ENCODE measurements around the gene CDK13.

Gene CDK13

DNA sequence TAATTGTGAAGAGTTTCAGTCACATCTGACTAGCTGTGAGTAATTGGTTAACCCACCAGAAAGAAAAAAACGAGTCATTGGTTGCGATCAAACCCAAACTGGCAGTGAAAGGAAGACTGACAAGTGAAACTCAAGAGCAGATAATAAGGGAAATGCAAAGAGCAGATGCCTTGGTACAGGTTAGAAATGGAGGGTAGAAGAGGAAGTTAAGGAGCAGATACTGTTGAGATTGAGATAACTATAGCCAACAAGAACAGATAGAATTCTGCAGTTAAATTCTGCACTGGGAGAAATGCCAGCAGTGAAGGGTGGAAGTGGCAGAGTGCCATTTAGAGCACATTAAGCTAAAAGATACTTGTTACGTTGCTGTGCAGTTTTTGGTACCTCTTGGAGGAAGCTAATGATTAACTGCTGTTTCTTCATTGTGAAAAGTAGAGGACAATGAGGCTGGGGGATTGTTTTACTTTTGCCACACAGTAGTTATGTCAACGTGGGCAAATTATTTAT lies 65.8 kb downstream of the CDK13 start:
- DNase-seq: no peak

DNA sequence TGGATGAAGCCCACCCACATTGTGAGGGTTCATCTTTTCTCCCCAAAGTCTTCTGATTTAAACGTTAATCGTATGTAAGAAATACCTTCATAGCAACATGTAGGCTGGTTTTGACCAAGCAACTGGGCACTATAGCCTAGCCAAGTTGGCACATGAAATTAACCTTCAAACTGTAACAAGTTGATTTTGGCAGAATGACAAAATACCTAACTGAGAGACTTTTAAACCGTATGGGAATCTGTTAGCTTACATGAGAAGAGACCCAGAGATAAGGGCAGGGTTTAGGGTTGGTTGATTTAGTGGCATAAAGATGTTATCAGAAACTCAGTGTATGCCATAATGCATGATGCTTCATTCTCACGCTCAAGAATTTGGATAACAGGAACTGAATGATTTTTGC lies 69.5 kb downstream of the CDK13 start:
- DNase-seq: no peak

DNA sequence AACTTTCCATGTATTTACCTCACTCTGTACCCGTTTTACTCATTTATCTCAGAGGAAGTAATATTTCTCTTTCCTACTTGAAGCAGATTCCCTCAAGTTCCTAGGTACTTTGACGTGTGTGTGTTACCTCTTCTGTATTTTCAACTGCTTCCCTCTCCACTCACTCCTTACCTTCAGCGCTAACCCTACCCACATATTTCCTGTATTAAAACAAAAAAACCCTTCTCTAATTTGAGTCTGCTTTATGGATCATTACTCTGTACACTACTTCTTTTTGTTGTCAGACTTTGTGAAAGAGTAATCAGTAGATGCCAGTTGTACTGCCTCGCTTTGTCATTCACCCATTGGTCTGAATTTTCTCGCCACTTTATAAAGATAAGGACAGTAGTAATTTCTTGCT lies 74.0 kb downstream of the CDK13 start:
- no peak for DNase-seq

DNA sequence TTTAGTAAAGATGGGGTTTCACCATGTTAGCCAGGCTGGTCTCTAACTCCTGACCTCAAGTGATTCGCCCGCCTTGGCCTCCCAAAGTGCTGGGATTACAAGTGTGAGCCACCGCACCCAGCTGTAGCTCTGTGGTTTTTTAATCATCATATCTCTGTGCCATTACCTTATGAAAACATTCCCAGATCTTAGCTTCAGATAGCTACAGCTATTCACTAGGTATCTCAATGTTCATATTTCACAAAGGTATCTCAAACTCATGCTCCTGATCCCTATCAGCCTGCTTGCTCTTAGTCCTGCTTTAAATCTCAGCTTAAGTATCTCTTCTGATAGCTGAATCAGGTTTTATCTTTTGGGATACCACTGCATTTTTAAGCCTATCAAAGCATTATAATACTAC lies 74.8 kb downstream of the CDK13 start:
- DNase-seq: no peak

DNA sequence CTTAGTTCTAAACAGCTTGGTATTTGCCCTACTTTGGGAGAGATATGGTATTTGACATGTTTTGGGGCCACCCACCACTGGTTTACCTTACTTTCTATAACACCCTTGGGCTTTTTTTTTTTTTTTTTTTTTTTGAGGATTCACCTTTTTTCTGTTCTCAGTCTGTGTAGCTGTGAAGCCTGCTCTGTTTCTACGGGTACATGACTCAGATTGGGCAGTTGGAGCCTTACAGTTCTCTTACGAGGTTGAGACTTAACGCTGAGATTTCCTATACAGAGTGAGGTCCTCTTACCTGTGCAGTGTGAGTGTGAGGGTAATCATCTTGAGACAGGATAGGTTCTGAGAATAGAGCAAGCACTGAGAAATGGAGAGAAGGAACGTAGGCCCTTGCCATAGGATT lies 77.5 kb downstream of the CDK13 start:
- DNase-seq: no peak

DNA sequence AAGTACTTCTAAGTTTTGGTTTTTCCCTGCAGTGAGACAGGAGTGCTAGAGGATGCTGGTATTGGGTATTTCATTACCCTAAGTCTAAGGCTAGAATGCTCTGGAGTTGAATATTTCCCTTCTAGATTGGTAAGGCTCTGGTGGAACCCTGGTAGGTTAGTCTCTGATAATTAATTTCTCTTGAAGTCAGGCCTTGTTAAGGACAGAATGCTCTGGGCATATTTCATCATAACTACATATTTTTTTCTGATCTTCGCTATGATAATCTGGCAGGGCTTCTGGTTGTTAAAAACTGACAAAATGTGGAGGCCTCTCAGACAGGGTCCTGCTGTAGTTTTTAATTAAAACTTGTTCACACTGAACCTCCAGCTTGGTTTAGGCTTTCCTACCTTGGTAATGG lies 83.8 kb downstream of the CDK13 start:
- DNase-seq: no peak

DNA sequence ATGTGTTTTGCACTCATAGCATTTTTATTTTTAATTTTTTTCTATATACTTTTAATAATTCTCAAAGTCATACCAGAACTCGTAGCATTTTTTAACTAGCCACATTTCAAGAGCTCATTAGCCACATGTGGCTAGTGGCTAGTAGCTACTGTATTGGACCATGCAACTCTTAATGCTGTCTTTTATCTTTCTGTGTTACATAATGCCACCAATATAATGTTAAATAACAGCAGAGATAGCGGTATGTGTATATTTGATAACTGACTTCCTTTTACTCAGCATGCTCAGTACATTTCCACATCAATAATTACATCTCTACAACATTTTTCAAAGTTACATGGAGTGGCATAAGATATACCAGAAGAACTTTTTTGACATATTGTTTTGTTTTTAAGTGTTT lies 91.4 kb downstream of the CDK13 start:
- no peak for DNase-seq

DNA sequence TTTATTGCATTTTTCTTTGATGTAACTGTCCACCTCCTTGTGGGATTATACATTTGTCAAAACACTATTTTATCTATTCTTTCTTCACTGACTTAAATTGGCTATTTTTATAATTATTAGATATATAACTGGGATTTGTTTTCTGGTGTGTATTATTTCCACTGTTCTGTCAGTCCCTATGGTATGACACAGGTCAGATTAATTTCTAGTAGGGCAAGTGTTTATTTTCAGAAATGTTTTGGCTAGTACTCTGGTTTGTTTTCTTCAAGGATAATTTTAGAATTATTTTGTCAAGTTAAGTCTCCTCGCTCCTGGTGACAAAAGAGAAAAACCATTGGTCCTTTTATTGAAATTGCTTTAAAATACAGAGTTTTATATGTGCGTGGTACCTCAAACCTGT lies 93.1 kb downstream of the CDK13 start:
- no peak for DNase-seq

DNA sequence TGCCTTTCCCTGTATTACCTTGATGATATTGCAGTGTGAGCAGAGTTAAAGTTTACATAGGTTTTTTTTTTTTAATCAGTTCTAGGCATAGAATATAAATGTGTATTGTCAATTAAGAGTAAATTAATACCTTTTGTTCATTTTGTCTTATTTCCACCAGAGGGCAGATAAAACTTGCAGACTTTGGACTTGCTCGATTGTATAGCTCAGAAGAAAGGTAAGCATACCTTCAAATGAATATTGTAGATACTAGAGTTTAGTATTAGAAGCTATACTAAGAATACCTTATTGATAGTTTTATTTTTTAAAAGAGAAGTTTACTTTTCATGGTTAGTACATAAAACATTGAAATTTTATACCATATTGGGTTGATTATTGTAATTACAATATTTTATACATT lies 97.6 kb downstream of the CDK13 start:
- DNase-seq: no peak

DNA sequence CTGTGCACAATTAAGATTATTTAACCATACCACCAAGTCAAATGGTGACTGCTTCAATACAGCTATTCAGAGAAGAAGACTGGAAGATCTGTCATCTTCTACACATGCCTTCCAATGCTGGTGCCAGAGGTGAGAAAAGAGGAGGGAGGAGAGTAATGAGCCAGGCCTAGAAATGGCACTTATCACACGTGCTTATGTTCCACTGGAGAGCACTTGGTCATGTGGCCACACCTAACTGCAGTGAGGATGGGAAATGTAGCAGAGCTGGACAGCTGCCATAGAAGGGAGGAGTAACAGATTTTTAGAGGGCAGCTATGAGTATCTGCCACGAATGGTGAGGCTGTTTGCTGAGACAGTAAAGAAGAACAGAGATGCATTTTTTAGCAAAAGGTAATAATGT lies 107.2 kb downstream of the CDK13 start:
- no peak for DNase-seq

DNA sequence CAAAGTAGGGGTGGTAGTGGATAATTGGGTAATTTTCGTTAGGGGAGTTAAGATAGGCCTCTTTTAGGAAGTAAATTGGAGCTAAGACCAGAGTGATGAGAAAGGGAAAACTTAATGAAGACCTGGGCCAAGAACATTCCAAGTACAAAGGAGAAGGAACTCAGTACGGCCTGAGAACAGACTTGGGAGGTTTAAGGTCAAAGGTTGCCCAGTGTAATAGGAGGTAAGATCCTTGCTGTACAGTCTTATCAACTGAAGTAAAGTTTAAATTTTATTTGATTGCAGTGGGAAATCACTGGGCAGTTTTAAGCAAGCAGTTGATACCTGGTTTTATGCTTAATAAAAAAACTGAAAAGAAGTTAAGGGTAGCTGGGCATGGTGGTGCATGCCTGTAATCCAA lies 108.0 kb downstream of the CDK13 start:
- DNase-seq: no peak

DNA sequence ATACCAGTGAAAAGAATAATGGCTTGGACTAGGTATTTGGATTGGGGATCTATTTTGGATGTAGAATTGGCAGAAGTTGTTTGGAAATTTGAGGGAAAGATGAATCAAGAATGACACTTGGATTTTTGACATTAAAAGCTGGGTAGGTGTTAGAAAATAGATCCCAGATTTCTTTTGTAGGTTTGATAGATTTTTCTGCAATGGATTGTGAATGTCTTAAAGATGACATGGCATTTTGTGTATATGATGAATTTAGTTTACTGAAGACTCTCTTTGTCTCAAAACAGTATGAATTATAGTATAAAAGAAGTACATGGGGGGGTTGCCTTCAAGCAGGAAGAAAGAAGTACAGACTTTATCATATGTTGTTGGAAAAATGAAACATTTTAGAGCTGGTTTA lies 108.6 kb downstream of the CDK13 start:
- no peak for DNase-seq

DNA sequence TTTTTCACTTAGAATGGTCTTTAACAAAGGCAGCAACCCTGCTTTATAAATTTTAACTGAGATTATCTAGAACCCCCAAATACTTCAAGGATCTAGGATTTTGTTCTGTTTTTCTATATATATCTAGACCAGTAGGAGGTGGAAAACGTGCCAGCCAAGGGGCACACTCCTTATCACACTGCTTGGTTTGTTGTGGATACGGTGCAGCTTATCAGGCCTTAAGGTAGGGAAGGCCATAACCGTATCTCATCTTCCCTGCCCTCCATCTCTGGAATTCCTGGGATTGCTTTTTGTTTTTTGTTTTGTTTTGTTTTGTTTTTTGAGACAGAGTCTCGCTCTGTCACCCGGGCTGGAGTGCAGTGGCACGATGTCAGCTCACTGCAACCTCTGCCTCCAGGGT lies 109.0 kb downstream of the CDK13 start:
- no peak for DNase-seq

DNA sequence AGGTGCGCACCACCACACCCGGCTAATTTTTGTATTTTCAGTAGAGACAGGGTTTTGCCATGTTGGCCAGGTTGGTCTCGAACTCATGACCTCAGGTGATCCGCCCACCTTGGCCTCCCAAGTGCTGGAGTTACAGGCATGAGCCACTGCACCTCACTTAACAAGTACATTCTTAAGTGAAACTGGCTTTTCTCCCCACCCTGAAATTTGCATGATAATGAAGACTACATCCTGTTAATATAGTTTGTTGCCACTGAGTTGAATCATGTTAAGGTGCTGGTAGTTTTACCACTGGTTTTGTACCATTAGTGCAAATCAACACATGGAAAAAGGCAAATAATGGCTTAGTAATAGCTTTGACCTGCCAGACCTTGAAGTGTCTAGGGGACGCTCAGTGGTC lies 122.2 kb downstream of the CDK13 start:
- no peak for DNase-seq

DNA sequence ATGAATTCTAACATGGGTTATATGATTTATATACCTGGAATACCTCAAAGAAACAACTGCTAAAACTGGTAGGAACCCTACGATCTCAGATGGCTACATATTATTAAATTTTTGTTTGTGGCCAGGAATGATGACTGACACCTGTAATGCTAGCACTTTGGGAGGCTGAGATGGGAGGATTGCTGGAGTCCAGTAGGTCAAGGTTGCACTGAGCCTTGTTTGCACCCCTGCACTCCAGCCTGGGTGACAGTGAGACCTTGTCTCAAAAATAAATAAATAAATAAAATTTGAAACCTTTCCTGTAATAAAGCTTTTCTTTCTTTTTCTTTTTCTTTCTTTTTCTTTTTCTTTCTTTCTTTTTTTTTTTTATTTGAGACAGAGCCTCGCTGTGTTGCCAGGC lies 123.2 kb downstream of the CDK13 start:
- no peak for DNase-seq

DNA sequence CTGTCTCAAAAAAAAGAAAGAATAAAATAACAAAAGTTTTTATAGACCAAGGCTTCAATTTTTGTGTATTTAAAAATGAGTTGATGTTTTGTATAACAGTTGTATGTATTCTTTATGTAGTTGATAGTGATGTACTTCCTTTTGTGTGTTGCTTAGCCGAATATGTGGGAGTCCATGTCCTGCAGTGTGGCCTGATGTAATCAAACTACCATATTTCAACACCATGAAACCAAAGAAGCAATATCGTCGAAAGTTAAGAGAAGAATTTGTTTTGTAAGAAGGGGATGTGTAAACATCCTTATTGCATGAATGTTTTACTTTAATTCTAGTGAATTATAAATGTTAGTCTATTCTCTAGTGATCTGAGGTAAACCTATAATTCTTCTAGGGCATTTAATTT lies 127.8 kb downstream of the CDK13 start:
- no peak for DNase-seq

DNA sequence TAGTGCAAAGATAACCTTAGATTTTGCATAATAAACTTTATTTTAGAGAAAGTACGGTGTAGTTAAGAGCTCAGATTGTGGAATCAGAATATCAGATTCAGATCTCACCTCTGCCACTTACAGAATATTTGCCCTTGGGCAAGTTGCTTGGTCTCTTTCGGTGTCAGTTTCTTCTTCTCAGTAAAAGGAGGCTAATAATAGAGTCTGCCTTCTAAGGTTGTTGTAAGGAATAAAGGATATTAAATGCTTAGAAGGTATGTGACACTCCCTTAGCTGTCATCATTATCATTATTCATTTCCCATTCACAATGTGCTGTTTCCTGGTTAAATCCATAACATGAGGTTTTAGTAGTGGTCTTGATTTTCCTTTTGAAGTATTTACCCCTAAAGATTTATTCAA lies 142.1 kb downstream of the CDK13 start:
- no peak for DNase-seq

DNA sequence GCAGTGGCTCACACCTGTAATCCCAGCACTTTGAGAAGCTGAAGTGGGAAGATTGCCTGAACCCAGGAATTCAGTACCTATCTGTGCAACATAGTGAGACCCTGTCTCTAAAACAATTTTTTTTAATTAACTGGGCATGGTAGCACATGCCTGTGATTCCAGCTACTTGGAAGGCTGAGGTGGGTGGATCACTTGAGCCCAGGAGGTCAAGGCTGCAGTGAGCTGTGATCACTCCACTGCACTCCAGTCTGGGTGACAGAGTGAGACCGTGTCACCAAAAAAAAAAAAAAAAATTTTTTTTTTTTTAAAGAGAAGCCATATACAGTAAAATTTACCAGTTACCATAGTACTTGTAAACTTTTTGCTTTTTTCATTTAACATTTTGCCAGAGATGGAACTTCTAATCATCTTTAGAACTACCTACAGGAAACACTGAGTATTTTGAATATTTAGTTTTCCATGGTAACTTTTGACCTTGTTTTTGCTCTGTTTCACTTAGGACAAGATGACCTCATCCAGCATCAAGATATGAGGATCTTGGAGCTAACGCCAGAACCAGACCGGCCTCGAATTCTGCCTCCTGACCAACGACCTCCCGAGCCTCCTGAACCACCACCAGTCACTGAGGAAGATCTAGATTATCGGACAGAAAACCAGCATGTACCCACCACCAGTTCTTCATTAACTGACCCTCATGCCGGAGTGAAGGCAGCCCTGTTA lies 143.7 kb downstream of the CDK13 start:
- DNase-seq: no peak

DNA sequence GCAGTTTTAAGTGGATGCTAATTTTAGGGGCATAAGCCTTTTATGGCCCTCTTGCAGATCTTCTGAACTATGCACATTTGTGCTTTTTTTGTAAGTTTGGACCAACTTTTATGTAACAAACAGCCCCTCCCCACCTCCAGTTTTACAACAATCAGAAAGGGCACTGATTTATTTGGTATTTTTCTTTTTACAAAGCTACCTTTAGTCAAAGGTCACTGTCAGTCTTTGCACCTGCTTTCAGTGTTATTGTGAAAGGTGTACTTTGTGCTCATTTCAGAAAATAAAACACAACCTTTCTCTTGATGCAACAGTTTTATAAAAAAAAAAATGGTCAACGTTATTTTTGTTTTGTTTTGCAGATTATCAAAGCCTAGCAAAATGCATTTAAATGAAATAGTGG lies 145.2 kb downstream of the CDK13 start:
- DNase-seq: no peak

DNA sequence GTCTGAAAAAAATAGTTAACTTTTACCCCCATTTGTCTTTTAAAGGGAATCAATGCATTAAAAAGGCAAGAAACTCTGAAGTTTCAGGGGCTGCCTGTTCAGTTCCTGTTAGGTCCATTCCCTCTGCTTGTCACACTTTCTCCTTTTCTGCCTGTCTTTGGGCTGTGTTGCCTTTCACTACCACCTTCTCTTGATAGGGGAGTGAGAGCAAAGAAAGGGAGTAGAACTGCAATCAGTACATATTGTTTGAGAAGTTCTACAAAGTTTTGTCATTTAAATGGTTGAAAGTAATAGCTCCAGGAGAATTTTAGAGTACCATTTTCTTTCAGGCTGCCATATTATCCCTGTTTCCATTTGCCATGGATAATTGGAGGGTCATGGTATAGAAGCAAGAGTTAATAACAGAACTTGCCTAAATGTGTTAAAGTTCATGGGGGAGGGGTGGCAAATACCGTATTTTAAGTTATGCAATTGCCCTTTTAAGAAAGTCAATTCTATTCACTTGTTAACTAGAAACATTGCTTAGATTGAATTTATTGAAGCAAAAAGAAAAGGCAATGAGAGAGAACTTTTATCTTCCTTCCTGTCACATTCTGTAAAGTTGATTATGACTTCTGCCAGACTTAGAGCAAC lies 145.8 kb downstream of the CDK13 start:
- DNase-seq: no peak

DNA sequence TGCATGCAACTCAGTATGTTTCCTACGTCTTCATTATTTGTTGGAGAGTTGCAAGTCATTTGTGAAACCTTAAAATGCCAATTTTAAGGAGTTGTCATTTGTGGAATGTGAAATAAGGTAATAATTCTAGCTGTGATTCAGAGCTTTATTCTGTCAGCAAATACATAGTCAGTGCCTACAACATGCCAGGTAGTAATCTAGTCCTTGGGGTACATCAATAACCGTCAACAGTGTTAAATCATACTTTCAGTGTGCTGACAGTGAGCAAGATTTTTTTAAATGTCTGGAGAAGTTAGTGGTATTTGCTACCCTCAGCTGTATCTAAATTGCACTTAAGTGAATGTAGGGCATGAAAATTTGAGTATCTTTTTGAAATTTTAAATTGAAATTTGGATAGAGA lies 147.7 kb downstream of the CDK13 start:
- no peak for DNase-seq

DNA sequence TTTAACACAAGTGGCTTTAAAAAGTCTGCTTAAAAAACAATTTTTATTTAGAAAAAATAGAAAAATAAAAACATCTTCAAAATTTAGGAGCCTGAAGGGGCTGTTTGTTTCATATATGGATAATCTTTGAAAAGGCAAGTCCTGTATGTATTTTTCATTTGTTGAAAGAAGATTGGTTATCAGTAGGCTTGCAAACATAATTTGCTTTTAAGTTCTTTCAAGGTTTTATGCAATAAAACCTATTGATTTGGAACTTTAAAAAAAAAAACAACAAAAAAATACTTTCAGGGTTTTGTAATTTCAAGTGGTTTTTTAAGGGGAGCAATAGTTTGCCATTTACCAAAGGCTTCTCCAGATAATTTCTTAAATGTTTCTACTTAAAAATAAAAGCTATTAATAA lies 148.8 kb downstream of the CDK13 start:
- DNase-seq: no peak

DNA sequence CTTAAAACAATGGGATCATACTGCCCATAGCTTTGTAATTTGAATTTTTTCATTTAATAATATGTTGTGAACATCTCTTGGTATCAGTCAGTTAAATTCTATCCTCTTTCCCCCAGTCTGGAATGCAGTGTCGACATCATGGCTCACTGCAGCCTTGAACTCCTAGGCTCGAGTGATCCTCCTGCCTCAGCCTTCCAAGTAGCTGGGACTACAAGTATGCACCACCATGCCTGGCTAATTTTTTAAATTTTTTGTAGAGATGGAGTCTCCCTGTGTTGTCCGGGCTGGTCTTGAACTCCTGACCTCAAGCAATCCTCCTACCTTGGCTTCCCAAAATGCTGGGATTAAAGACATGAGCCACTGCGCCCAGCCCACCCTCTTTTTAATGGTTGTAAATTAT lies 149.8 kb downstream of the CDK13 start:
- no peak for DNase-seq

DNA sequence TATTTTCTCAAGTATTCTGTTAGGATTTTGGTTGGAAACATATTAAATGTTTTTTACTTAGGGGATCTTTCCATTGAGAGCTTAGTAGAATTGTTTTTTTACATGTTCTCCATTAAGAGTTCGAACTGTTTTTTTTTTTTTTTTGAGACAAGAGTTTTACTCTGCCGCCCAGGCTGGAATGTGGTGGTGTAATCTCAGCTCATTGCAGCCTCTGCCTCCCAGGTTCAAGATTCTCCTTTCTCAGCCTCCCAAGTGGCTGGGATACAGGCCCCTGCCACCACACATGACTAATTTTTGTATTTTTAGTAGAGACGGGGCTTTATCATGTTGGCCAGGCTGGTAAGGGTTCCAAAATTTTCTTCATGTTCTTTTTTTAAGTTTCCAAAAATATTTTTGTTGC lies 151.1 kb downstream of the CDK13 start:
- DNase-seq: no peak

DNA sequence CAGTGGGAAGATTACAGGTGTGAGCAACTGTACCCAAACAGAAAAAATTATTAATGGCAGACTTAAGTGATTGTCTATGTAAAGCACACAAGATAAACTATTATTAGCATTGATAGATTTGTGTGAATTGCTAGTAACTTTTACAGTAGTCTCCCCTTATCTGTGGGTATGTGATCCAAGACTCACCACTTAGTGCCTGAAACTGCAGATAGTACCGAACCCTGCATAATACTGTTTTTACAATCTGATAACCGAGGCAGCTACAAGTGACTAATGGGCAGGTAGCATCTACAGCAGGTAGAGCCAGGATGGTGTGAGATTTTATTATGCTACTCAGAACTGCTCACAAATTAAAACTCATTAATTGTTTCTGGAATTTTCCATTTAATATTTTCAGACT lies 152.8 kb downstream of the CDK13 start:
- DNase-seq: no peak

Data from CD4-positive, alpha-beta T cell treated with Interleukin-17A for 1 hour (primary cell).